Measurements from ENCODE around the gene FBLN5.

DNA sequence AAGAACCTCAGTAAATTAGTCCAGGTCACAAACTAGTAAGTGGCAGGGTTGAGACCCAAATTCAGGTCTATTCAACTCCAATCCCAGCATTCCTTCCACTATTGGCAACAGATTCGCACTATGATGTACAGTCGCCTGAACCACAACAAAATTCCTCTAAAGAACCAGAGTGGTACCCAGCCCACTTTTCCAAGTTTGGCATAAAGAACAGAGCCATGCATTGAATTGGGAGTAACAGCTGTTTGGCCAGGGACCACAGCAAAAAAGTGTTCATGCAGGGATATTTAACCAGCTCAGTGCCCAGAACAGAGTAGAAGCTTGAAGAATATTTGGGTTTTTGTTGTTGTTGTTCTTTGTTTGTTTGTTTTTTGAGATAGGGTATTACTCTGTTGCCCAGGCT, 89.9 kb downstream of the FBLN5 start:
- TF ChIP-seq CTCF (IDR thresholded peaks at IDR 0.05; ENCODE audit: low read length), result no peak
- no peak for TF ChIP-seq EZH2 (IDR thresholded peaks at IDR 0.05; ENCODE audit: borderline replicate concordance, low read length)

Measured in OCI-LY1 (cell line).